ENCODE measurements around the gene NPEPL1.

DNA sequence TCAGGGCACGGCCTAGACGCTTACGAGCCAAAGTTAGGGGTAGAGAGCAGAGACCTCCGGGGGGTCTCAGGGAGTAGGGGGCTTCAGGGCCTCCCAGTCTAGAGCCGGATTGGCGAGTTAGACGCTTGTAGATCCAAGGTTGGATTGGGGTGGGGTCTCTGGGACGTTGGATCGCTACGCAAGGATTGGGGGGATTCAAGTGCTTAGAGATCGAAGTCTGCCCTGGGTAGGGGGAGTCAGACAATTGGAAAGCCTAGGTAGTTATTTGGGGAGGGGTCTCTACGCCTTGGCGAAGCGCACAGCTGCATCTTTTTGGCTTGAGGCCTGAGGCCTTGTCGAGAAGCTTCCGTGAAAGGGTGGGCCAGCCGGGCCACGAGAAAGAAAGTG is 41.0 kb upstream of the NPEPL1 start:
- TF ChIP-seq POLR2A (IDR thresholded peaks at IDR 0.05) = no peak
- TF ChIP-seq, protein P1, sequence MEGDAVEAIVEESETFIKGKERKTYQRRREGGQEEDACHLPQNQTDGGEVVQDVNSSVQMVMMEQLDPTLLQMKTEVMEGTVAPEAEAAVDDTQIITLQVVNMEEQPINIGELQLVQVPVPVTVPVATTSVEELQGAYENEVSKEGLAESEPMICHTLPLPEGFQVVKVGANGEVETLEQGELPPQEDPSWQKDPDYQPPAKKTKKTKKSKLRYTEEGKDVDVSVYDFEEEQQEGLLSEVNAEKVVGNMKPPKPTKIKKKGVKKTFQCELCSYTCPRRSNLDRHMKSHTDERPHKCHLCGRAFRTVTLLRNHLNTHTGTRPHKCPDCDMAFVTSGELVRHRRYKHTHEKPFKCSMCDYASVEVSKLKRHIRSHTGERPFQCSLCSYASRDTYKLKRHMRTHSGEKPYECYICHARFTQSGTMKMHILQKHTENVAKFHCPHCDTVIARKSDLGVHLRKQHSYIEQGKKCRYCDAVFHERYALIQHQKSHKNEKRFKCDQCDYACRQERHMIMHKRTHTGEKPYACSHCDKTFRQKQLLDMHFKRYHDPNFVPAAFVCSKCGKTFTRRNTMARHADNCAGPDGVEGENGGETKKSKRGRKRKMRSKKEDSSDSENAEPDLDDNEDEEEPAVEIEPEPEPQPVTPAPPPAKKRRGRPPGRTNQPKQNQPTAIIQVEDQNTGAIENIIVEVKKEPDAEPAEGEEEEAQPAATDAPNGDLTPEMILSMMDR (IDR thresholded peaks at IDR 0.05) = no peak
